Endothelial cell of umbilical vein (primary cell): ENCODE data around the gene FANCG. TPM values are rescaled to one million over a fixed set of nuclear protein-coding genes. Genes with fewer than 3 reads are reported as not detected.

ENCODE experiments used
- BruUV-seq: library from RNA; stranded (reverse); fragments of 400-500 nt; replicated peaks from 2 replicates; lab custom pipeline; 2021; lab: Mats Ljungman, UMichigan
- CTCF ChIA-PET: fragments of 300-600, 350-600 bp; sonication (Branson Sonifier 250); formaldehyde crosslinking; loops from one replicate; lab custom pipeline; 2021; ENCODE audit warnings: antibody characterized with exemption, inconsistent platforms; lab: Charles Lee
- POLR2A ChIA-PET: fragments of 300-600, 350-600 bp; sonication (Branson Sonifier 250); formaldehyde crosslinking; loops from one replicate; lab custom pipeline; 2021; ENCODE audit warnings: antibody characterized with exemption, inconsistent platforms; lab: Charles Lee
- DNase-seq: peaks from one replicate; pipeline ENCODE4 v3.0.0-alpha.2; 2011; ENCODE audit warnings: low read depth, low spot score
- FAIRE-seq: peaks from 2 replicates; lab custom pipeline; 2011; peaks lifted over from hg19 to GRCh38; lab: Jason Lieb, UNC
- H2AFZ ChIP-seq: 2 replicates; pipeline ENCODE4 v1.6.0; 2012; ENCODE audit warnings: low read depth, low read length, control low read depth, inconsistent platforms
- H3K27ac ChIP-seq: 2 replicates; pipeline ENCODE4 v1.5.1; 2011; ENCODE audit warnings: low read depth, mild to moderate bottlenecking, control low read depth, low read length, moderate library complexity; ENCODE audit not compliant: insufficient read depth
- H3K27me3 ChIP-seq, 2 experiments: 2 replicates each; pipeline versions ENCODE4 v1.6.0 to v1.6.1; 2011; ENCODE audit warnings: low read length in 2 of 2, mixed read lengths in 1 of 2; ENCODE audit not compliant: control insufficient read depth in 2 of 2, insufficient read depth in 2 of 2
- H3K36me3 ChIP-seq, 2 experiments: 2 replicates in 1 of 2; 3 replicates in 1 of 2; pipeline ENCODE4 v1.5.1; 2011; ENCODE audit warnings: low read length in 2 of 2, mild to moderate bottlenecking in 1 of 2, moderate library complexity in 1 of 2; ENCODE audit not compliant: control insufficient read depth in 2 of 2, insufficient read depth in 2 of 2; ENCODE audit errors: extremely low read depth in 1 of 2
- H3K4me1 ChIP-seq: 3 replicates; pipeline ENCODE4 v1.5.1; 2011; ENCODE audit warnings: mild to moderate bottlenecking, low read length; ENCODE audit not compliant: control insufficient read depth, insufficient read depth; ENCODE audit errors: extremely low read depth
- H3K4me2 ChIP-seq: 2 replicates; pipeline ENCODE4 v1.6.1; 2011; ENCODE audit warnings: low read length, control low read depth, mixed read lengths; ENCODE audit not compliant: insufficient read depth
- H3K4me3 ChIP-seq, 3 experiments: fragments of 200-600 bp in 1 of 3; sonication (generic), shearing (Covaris generic) in 1 of 3; replicated peaks in 1 of 3; 2 replicates each; pipeline ENCODE4 v1.5.1; 2011 to 2016; ENCODE audit warnings: control low read depth in 3 of 3, low read length in 3 of 3, mild to moderate bottlenecking in 2 of 3, inconsistent platforms in 1 of 3, low read depth in 1 of 3, moderate library complexity in 1 of 3; ENCODE audit not compliant: insufficient read depth in 1 of 3
- H3K79me2 ChIP-seq: 2 replicates; pipeline ENCODE4 v1.6.0; 2012; ENCODE audit warnings: low read length, inconsistent platforms; ENCODE audit not compliant: control insufficient read depth, insufficient read depth
- H3K9ac ChIP-seq: replicated peaks from 2 replicates; pipeline ENCODE3; 2011; ENCODE audit warnings: low read length, control low read depth; ENCODE audit not compliant: insufficient read depth; ENCODE audit errors: extremely low read depth
- H3K9me1 ChIP-seq: replicated peaks from 3 replicates; pipeline ENCODE4 v1.6.0; 2011; ENCODE audit warnings: mild to moderate bottlenecking, low read length; ENCODE audit not compliant: control insufficient read depth, insufficient read depth; ENCODE audit errors: extremely low read depth
- H3K9me3 ChIP-seq: replicated peaks from 2 replicates; pipeline ENCODE4 v1.5.1; 2012; ENCODE audit warnings: low read length, inconsistent platforms; ENCODE audit not compliant: control insufficient read depth, insufficient read depth
- H4K20me1 ChIP-seq: replicated peaks from 2 replicates; pipeline ENCODE3; 2011; ENCODE audit warnings: mild to moderate bottlenecking, low read length; ENCODE audit not compliant: control insufficient read depth, insufficient read depth; ENCODE audit errors: extremely low read depth
- CTCF ChIP-seq, 2 donors: IDR thresholded peaks; 1 replicate in 1 of 2; 2 replicates in 1 of 2; pipeline ENCODE4 v1.5.1; 2011; ENCODE audit warnings: low read length in 2 of 2, mild to moderate bottlenecking in 2 of 2, moderate library complexity in 2 of 2, control low read depth in 1 of 2, inconsistent platforms in 1 of 2, low read depth in 1 of 2; ENCODE audit not compliant: insufficient read depth in 1 of 2; ENCODE audit errors: extremely low read depth in 1 of 2
- EZH2 ChIP-seq: IDR thresholded peaks from 2 replicates; pipeline ENCODE4 v1.6.1; 2012; ENCODE audit warnings: borderline replicate concordance, low read depth, mild to moderate bottlenecking, moderate library complexity, low read length, inconsistent platforms; ENCODE audit not compliant: severe bottlenecking
- FOS ChIP-seq: IDR thresholded peaks from 2 replicates; pipeline ENCODE4 v1.6.1; 2011; ENCODE audit warnings: mild to moderate bottlenecking, low read length, moderate library complexity, borderline replicate concordance; ENCODE audit not compliant: insufficient read depth
- GATA2 ChIP-seq: IDR thresholded peaks from 2 replicates; pipeline ENCODE4 v1.7.0; 2011; ENCODE audit warnings: low read depth, mild to moderate bottlenecking, moderate library complexity, mixed read lengths, low read length; ENCODE audit not compliant: insufficient read length, insufficient read depth
- JUN ChIP-seq: IDR thresholded peaks from 2 replicates; pipeline ENCODE4 v1.6.1; 2011; ENCODE audit warnings: borderline replicate concordance, low read depth; ENCODE audit not compliant: insufficient read length, insufficient read depth
- MAX ChIP-seq: IDR thresholded peaks from 2 replicates; pipeline ENCODE4 v1.6.1; 2011; ENCODE audit not compliant: insufficient read depth, insufficient read length
- MYC ChIP-seq: IDR thresholded peaks from one replicate; pipeline ENCODE4 v1.6.1; 2011; ENCODE audit warnings: mild to moderate bottlenecking, low read depth, low read length
- POLR2A ChIP-seq: IDR thresholded peaks from 2 replicates; pipeline ENCODE4 v1.6.1; 2012; ENCODE audit warnings: low read depth, mild to moderate bottlenecking, control low read depth, low read length
- POLR2AphosphoS5 ChIP-seq: IDR thresholded peaks from 2 replicates; pipeline ENCODE4 v1.6.1; 2012; ENCODE audit warnings: low read depth, mild to moderate bottlenecking, control low read depth, low read length, moderate library complexity; ENCODE audit not compliant: insufficient read depth
- dilution Hi-C: fragments of 300-500 bp; cut with MboI; formaldehyde crosslinking; loops from one replicate; pipeline ENCODE4 v1.15.0; 2019; ENCODE audit warnings: low sequenced_read_pairs; ENCODE audit not compliant: extremely low pct_ligation_motif_present
- intact Hi-C: fragments of 100-400 bp; cut with micrococcal nuclease; formaldehyde crosslinking; loops from one replicate; pipeline ENCODE4 v1.10.0; 2022
- polyA plus RNA-seq, 4 experiments: library from polyadenylated mRNA; depleted of rRNA in 3 of 4; stranded (reverse) in 3 of 4; unstranded in 1 of 4; fragments of >200 nt; gene quantifications; 2 replicates each; pipeline versions ENCODE4 v1.2.1 to v1.2.3, GENCODE V29; 2011 to 2012; ENCODE audit warnings: missing spikeins in 1 of 4
- total RNA-seq: library from RNA; stranded (reverse); gene quantifications from 2 replicates; pipeline ENCODE4 v1.2.3, GENCODE V29; 2021

The FANCG gene
- total and polyA plus RNA-seq, 2 donors (not counting 3 experiments of a cell fraction or from before 2014, with no cell fraction given), result 31.6 to 58.0 TPM

GRCh38 chr9:35027860-35028259 lies 51.9 kb downstream of the FANCG start:
- dilution Hi-C loops, result no loop called here

More at GRCh38 chr9:35027860-35028259, 51.9 kb downstream of the FANCG start:
- TF ChIP-seq POLR2A (no peak), GATA2 (no peak), CTCF (IDR thresholded peaks at IDR 0.05; ENCODE audit: extremely low read depth in 1 of 2, insufficient read depth in 1 of 2, low read depth in 1 of 2, low read length in 2 of 2) (no peak), MYC (no peak), POLR2AphosphoS5 (no peak), MAX (no peak), FOS (no peak), EZH2 (no peak), JUN (no peak)
- Histone ChIP-seq H3K27me3 (no peaks in the 10 kb centered on the region), H3K9me3 (no peaks in the 10 kb centered on the region), H3K27ac (no peak overlapping the region), H3K4me2 (no peak overlapping the region), H4K20me1 (no peaks in the 10 kb centered on the region), H3K4me1 (peaks cover 9% of the 10 kb centered on the region), H3K9ac (no peak overlapping the region), H3K4me3 (no peak overlapping the region), H3K9me1 (no peaks in the 10 kb centered on the region), H3K36me3 (no peaks in the 10 kb centered on the region), H3K79me2 (no peaks in the 10 kb centered on the region), H2AFZ (no peak overlapping the region)
- DNase-seq, result no peak
- no peak for FAIRE-seq
- ChIA-PET POLR2A (no interaction called here), CTCF (interaction anchor here (0.9 to 4.5 kb wide), 7 partner anchors 8 to 128 kb away, joined by 3 to 29 read pairs (median 4); no protein-coding TSS in a partner anchor)
- BruUV-seq, result no TSS peak
- intact Hi-C loops, result no loop called here
